ENCODE measurements around the gene METTL26.

METTL26 gene

GRCh38 chr16:674968-675883 lies 39.1 kb upstream of the METTL26 start, which contains the start of gene RHBDL1:
Gene RHBDL1, plus strand, starts transcription at chr16:675671. Its CDS starts 120 bp downstream, at chr16:675791.
- DNase-seq = no peak

DNA sequence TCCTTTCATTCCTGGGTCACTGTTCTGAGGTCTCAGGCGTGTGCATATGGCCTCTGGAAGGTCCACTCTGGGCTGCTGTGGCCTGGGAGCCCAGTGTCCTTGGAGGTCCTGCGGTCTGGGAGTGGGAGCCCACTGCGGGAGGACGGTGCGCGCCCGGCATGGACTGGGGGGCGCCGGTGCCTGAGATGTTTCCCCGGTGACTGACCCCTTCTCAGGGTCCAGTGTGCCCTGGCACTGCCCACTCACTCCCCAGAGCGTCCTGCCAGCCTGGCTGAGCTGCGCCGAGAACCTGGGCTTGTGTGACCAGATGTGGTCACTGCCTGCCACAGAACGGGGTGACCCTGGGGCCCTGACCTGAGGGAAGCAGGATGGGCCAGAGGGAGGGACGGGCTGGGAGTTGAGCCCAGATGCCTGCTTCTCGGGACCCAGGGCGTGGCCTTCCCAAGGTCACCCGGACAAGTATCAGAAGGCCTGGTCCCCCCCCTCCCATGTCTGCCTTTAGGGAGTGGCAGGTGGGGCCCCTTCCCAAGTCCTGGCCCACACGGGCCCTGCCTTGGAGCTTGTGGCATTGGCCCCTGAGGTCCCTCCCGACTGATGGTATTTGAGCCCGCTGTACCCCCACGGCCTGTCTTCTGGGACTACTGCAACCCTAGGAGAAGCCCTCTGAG lies 38.2 kb upstream of the METTL26 start:
- no peak for DNase-seq

DNA sequence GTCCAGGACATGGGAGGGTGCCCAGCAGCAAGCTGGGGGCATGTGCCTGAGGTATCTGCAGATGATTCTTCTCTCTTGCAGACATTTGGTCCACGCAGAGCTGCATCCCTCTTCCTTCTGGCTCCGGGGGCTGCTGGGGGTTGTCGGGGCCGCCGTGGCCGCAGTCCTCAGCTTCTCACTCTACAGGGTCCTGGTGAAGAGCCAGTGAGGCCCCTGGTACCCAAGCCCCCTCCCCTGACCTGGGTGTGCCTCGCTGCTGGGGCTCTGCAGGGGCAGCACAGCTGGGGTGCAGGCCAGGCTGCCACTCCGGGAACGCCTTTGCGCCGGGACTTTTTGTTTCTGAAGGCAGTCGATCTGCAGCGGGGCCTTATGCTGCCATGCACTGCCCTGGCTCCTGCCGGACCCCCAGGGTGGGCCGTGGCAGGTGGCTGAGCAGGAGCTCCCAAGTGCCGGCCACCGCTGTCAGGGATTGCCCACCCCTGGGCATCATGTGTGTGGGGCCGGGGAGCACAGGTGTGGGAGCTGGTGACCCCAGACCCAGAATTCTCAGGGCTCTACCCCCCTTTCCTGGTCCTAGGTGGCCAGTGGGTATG lies 37.4 kb upstream of the METTL26 start:
- no peak for DNase-seq

DNA sequence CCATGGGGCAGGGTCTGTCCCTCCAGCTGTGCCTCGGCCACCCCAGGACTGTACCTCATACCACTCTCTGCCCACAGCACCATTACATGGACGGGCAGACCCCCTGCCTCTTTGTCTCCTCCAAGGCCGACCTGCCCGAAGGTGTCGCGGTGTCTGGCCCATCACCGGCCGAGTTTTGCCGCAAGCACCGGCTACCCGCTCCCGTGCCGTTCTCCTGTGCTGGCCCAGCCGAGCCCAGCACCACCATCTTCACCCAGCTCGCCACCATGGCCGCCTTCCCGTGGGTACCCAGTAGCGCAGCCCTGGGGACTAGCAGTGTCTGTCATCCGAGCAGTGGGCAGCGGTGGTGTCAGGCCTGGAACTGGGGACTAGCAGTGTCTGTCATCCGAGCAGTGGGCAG lies 36.7 kb upstream of the METTL26 start:
- no peak for DNase-seq

GRCh38 chr16:672371-672770 lies 36.3 kb upstream of the METTL26 start:
- DNase-seq = no peak

GRCh38 chr16:671353-672131 lies 35.4 kb upstream of the METTL26 start:
- no peak for DNase-seq

DNA sequence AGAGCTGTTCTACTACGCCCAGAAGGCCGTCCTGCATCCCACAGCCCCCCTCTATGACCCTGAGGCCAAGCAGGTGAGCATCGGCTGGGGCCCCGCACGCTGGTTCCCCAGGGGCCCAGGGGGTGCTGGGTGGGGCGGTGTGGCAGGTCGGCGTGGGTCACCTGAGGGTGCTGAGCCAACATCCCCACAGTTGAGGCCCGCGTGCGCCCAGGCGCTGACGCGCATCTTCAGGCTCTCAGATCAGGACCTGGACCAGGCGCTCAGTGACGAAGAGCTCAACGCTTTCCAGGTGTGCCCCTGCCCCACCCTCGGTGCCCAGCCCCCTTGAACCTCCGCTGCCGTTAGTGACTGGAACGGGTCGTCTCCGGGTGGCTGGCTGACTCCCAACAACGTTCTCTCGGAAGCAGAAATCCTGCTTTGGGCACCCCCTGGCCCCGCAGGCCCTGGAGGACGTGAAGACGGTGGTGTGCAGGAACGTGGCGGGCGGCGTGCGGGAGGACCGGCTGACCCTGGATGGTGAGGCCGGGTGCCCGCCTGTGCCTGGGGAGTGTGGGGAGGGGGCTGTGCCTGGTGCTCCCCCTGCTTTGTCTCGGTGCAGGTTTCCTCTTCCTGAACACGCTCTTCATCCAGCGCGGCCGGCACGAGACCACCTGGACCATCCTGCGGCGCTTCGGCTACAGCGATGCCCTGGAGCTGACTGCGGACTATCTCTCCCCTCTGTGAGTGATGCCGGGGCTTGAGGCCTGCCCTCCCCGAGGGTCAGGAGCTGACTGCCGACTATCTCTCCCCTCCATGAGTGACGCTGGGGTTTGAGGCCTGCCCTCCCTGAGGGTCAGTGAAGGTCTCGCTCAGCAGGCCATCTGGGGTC lies 34.6 kb upstream of the METTL26 start:
- no peak for DNase-seq

GRCh38 chr16:669666-670065 lies 33.6 kb upstream of the METTL26 start:
- DNase-seq = no peak

GRCh38 chr16:668519-669171 lies 32.5 kb upstream of the METTL26 start:
- no peak for DNase-seq

DNA sequence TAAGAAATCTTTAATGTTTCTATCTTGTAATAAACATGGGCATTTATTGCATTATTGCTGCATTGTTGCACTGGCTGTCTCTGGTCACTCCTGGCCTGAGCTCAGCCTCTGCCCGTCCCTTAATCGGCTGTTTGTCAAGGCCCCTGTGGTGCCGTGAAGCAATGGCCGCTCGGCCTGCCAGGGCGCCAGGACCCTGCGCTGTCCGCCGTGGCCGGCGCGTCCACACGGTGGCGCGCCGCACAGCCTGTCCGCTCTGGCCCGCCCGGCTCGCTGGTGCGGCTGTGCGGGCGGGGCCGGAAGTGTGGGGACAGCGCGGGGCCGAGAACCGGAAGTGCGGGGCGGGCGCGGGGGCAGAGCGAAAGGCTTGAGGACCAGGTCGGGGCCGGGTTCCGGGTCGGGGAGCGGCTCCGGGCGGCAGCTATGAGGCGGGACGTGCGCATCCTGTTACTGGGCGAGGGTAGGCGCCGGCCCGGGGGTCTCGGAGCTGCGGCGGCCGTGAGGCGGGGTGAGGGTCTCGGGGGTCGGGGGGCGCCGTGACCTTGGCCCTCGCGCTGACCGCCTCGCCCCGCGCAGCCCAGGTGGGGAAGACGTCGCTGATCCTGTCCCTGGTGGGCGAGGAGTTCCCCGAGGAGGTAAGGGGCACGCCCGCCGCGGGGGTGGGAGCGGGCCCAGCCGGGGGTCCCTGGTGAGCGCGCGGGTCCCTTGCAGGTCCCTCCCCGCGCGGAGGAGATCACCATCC lies 31.8 kb upstream of the METTL26 start, which contains the start of gene RHOT2:
TSS of gene RHOT2 (plus strand) at position 353 of the 739 bp plus-strand sequence. CDS start at position 421, 68 bp downstream.
- peak; percentile 59 to 72 for DNase-seq

DNA sequence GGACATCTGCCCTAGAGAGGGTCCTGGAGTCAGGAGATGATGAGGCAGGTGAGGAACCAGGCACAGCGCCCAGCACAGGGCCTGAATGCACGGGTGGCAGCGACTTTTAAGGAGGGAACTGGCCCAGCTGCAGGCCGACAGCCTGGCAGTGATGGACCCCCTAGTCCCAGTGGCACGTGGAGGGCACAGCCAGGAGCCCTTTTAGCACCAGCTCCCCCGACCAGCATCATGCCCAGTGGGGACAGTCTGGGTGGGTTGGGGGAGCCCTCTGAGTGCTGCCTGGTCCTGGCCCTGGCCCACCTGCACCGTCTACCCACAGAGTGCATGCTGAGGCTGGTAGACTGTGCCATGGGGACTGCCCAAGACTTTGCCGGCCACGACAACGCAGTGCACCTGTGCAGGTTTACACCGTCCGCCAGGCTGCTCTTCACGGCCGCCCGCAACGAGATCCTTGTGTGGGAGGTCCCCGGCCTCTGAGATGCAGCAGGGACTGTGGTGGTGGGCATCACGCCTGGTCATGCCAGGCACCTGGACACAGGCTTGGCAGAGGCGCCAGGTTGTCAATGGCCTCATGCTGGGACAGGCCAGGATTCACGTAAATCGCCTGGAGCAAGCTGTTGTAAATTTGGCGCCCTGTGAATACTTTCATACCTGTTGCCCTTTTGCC lies 31.1 kb upstream of the METTL26 start:
- DNase-seq = no peak

DNA sequence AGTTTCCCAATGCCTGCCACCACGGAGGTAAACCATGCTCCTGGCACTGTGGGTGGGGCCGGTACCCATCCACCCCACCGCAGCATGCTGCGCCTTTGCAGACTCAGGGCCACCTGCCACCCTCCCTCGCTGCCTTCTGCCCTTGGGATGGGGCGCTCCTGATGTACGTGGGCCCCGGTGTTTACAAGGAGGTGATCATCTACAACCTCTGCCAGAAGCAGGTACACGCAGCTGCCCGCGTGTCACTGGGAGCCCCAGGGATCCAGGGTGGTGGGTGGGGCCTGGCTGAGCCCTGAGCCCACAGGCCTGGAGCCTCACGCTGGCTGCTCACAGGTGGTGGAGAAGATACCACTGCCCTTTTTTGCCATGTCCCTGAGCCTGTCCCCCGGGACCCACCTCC lies 30.5 kb upstream of the METTL26 start:
- DNase-seq = no peak

- no peak for DNase-seq
These were observed 26.5 kb upstream of the METTL26 start for GRCh38 chr16:662597-662996.

GRCh38 chr16:662095-662494 lies 26.0 kb upstream of the METTL26 start:
- no peak for DNase-seq

DNA sequence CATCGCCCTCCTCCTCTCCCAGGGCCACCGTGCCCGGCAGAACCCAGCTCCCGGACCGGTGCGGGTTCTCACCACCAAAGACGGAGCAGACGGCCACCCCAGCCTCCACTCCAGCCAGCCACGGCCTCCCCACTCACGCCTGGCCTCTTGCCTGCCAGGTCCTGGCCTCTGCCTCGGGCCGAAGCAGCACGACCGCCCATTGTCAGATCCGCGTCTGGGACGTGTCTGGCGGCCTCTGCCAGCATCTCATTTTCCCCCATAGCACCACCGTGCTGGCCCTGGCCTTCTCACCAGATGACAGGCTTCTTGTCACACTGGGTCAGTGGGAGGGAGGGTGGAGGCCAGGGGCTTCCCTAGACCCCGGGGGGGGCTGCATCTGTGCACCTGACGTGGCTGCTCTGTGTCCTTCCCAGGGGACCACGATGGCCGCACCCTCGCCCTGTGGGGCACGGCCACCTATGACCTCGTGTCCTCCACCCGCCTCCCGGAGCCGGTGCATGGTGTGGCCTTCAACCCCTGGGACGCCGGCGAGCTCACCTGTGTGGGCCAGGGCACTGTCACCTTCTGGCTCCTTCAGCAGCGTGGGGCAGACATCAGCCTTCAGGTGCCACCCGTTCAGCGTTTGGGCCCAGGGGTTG lies 25.2 kb upstream of the METTL26 start:
- no peak for DNase-seq

DNA sequence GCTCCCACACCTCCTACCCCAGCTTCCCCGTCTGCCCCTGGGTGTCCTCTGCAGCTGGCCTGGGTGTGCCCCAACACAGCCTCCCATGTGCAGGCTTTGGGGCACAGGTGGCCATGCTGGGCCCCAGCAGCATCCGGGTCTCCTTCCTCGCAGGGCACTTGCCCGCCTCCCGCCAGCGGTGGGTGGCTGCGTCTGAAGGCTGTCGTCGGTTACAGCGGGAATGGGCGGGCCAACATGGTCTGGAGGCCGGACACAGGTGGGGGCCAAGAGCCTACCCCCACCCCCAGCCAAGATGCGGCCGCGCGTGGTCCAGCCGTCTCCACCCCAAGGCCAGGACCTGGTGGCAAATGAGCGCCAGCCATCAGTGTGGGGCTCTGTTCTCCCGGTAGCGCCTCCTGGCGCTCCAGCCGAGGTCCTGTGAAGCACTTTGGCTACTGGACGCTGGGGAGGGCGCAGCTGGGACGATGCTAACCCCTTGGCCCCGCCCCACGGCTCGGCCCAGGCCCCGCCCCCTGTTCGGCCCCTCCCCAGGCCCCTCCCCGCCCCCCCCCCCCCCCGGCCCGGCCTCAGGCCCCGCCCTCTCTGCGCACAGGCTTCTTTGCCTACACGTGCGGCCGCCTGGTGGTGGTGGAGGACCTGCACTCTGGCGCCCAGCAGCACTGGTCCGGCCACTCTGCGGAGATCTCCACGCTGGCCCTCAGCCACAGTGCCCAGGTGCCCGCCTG lies 24.5 kb upstream of the METTL26 start:
- DNase-seq = peak; percentile 62 to 67

- DNase-seq = no peak
These were observed 24.0 kb upstream of the METTL26 start for GRCh38 chr16:660132-660458.

GRCh38 chr16:659618-660017 lies 23.5 kb upstream of the METTL26 start:
- DNase-seq = no peak
